Posterior vena cava (tissue), 2 donors: ENCODE measurements around the gene MGLL. TPM values are rescaled to one million over a fixed set of nuclear protein-coding genes. Genes with fewer than 3 reads are reported as not detected.

Source experiments
- DNase-seq: peaks from one replicate; pipeline ENCODE4 v3.0.0-alpha.2; 2020; ENCODE audit warnings: low spot score
- intact Hi-C, 2 donors: fragments of 100-400 bp; cut with DNase I; formaldehyde crosslinking; loops; one replicate each; pipeline versions ENCODE4 v1.14.1 to v1.14.2; 2022 to 2023
- total RNA-seq, 2 donors: library from RNA; stranded (reverse); fragmentation: NEBNext Ultra II Directional; extraction: Animal tissue kit (Norgen Biotek cat#: 25700); gene quantifications; one replicate each; pipeline ENCODE4 v1.2.1, GENCODE V29; 2021
- donor health status: DM: yes; HTN: yes; CAD: no.
- donor health status: DM: yes; HTN: yes; CAD: no.

The MGLL gene
- total RNA-seq, 2 donors from 2014 or later, result 107 to 216 TPM

DNA sequence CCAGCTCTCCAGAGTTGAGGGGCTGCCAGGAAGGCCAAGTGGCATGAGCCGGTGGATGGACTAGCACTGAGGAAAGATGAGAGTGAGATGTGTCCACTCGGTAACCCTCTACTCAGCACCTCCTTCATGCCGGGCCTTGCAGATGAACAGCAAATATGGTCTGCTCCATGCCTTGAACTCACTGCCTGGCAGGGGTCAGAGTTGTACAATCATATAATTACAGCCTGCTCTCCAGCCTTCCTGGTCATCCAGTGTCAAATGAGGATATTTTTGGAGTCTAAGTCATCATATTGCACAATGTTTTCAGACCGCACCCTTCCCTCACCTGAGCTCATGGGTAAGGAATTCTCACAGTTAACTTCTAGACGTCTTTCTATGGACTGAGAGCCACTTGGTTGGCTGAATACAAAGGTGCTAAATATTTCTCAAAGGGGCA lies 4.9 kb downstream of the MGLL start:
- no peak for DNase-seq
- intact Hi-C loops, result loop anchor here in 1 of 2 donors (5.0 kb wide), 1 partner anchor 120 kb away; no protein-coding TSS in a partner anchor

DNA sequence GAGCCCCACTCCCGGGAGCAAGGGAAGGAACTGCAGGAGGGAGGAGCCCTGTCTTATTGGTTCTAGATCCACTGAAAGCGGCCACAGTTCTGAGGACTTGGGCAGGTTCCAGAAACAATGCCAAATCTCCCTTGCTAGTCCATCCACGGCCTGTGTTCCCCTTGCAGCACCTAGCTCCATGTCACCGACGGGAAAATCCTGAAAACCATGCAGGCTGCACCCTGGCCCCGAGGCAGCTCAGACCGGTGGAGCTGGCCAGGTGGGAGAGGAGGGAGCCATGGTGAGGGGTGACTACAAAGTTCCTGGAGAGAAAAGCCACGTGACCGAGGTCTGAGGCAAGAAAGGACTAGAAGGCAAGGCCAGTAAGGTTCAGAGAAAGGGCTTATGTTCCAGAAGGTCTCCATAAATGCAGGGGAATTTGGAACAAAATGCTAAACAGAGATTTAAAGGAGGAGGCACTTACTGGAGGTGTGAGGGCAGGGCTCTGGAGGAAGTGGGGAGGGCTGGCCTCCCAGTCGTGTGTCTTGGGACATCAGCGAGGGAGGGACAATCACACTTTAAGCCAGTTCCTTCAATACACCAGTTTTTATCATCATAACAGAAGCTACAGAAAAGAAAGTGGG lies 5.4 kb downstream of the MGLL start:
- intact Hi-C loops, result loop anchor here in 1 of 2 donors (5.0 kb wide), 1 partner anchor 120 kb away; no protein-coding TSS in a partner anchor
- no peak for DNase-seq

DNA sequence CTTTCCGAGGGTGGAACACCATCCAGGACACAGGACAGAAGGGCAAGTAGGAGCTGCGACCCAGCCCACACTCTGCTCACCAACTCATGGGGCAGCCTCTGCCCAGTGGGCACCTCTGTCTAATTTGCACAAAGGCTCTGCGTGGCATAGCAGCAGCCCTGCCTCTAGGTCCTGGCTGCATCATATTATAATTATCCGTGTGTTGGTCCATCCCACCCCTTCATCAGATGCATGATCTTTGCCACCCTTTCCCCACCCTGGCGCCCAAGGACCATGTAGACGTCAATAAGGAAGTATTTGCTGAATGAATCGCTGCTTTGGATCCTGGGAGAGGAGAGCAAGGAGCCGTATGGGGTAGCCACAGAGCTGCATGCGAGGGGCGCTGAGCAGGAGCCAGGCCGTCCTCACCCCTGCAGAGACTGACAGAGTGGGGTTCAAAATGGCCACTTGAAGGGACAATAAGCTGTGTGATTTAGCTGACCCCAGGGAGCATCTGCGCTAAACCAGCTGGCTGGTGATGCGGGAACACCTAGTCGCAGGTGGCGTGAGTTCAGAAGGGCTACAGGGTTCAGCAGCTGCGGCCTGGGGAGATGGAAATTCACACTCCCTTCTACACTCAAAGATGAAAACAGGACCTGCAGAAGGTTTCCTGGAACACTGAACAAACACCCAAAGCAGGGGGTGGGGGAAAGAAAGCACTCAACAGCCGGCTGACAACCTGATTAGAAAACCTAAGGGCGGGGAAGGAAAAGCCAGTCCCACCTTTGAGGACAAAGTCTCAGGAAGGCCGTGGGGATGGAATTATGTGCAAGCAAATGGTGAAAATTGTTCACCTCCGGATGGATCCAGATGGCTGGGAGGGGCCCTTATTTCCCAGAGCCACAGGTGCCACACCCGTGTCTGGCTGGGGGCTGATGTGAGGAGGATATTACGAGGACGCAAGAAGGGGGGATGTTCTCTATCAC lies 6.4 kb downstream of the MGLL start:
- intact Hi-C loops, result loop anchor here in 1 of 2 donors (5.0 kb wide), 1 partner anchor 119 kb away; no protein-coding TSS in a partner anchor
- no peak for DNase-seq

DNA sequence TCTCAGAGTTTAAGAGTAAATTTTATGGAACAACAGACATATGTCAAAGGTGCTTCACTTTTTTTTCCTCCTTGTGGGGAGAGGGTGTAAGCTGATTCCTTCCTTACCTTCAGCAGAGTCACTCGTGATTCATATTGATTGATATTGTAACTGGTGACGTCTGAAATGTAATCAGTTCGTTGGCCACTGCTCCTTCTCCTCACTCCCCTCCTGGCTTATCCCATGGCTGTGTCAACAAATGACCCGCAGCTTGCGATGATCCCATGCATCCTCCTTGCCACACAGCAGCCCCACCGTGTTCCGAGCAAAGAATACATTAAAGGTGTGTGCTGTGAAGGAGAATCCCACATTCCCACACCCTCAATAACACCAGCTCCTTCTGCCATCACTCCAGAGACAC lies 7.3 kb downstream of the MGLL start:
- intact Hi-C loops, result loop anchor here in 1 of 2 donors (5.0 kb wide), 1 partner anchor 118 kb away; no protein-coding TSS in a partner anchor
- DNase-seq, result no peak

DNA sequence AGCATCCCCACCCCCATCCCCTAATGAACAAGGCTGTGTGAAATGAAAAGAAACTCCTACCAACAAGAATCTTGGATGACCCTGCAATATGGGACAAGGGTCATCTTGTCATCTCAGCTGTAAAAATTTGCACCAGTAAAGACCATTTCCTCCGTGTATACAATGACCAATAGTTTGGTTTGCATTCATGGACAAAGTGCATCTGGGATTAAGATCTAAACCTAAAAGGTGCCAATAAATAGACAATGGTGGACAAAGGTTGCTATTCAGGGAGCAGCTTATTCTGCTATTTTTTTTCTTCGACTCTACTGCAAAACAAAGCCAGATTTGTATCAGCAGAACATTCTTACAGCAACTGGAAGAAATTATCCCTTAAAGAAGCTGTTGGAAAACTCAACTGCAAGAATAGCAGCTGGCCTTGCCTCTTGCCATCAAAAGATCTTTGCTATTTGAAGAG lies 8.0 kb downstream of the MGLL start:
- DNase-seq, result no peak
- intact Hi-C loops, result no loop called here

DNA sequence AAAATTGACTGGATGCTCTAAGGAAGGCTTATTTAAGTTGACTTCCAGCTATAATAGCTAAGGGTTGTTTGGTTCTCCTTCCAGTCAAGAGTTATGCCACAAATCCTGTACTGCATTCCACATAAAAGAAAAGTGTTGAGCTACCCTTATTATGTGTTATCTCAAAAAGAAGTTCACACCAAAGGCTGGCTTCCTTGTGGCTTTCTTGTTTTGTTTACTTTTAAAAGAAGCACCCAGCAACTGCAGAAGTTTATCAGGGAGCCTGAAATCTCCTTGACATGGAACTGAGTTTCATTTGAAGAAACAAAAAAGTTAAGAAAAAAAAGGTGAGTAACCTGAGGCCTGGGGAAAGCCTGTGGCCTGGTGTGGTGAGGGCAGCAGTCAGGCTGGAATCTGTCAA lies 10.2 kb downstream of the MGLL start:
- intact Hi-C loops, result no loop called here
- no peak for DNase-seq

DNA sequence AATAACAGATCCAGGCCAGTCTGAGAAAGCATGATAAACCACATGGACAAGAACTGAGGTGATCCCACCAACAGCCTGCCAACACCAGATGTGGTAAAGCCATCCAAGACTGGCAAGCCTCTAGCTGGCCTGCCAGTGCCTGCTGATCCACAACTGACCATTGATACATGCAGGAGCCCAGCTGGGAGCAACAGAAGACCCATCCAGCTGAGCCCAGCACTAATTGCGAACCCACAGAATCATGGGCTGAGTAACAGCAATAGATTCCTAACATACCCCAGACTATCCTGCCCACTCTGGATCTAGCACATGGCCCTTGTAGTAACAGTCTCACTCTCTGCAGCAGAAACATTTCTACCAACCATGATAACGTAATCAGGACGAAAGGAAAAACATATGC lies 10.6 kb downstream of the MGLL start:
- intact Hi-C loops, result no loop called here
- DNase-seq, result no peak

DNA sequence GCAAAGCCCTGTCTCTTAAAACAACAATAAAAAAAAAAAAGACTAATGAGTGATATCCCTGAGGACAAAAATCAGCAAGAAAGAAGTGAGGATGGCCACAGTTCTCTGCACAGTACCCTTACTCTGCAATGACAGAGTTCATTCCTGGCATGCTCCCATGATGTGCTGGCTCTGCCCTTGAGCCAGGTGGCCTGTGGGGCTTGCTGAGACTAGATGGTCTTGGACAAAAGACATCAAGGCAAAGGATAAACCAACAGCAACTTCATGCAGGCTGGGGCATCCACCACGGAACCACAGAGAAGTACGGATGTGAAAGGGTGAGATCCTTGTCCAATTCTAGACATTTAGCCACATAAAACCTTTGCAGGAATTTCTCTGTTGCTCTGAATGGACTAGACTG lies 12.7 kb downstream of the MGLL start:
- DNase-seq, result no peak
- intact Hi-C loops, result no loop called here

DNA sequence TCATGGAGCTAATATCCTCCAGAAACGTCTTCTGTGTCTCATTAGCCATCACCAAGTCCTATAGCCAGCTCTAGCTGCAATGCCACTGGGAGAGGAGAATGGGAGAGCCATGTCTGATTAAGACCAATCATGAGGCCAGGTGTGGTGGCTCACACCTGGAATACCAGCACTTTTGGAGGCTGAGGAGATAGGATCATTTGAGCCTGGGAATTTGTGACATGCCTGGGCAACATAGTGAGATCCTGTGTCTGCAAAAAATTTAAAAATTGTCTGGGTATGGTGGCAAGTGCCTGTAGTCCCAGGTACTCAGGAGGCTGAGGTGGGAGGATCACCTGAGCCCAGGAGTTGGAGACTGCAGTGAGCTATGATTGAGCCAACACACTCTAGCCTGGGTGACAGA lies 13.1 kb downstream of the MGLL start:
- DNase-seq, result no peak

DNA sequence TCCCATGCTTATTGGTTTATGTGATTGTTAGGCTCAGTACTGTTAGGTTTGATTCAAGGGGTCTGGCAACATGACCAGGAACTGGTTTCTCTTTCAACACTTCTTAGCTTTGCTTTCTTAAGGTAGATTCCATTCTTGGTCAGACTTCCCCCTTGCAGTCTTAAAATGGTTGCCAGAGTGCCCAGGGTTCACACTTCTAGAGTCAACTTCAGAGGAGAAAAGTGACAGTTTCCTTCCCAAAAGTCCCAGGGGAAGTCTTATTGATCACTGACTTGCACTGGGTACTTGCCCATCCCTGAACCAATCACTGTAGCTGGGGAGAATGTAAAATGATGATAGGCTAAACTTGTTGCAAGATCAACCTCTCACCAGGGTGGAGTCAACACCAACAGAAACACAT lies 14.1 kb downstream of the MGLL start:
- DNase-seq, result no peak
- intact Hi-C loops, result no loop called here

More for the DNA sequence above, 13.1 kb downstream of the MGLL start:
- intact Hi-C loops, result no loop called here

DNA sequence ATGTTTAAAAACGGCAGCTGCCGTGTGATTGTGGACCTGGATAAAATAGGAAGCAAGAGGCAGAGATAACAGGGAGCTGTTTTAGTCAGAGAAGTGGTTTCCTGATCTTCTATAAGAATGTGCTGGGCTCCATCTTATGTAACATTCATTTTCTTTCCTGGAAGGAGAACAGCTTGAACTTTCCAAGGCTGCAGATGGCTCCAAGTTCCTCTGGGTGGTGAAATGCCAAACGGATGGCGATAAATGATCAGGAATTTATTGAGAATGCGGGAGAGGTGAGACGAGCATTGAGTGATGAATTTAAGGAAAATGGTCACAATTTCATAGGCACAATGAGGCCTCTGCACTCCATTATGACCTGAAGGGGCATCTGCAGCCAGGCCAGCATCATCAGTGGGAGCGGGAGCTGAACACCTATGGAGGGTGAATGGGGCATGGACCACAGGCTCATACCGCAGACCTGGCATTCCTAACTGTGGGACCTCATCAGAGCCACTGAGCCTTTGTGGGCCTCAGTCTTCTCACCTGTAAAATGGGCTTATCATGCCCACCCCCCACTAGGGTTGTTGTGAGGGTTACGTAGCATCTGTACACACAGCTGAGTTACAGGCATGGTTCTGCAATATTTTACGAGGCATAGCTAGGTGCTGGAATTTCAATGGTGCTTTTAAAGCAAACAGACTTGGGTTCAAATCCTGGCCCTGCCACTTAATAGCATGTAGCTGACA lies 17.1 kb downstream of the MGLL start:
- intact Hi-C loops, result no loop called here
- no peak for DNase-seq

DNA sequence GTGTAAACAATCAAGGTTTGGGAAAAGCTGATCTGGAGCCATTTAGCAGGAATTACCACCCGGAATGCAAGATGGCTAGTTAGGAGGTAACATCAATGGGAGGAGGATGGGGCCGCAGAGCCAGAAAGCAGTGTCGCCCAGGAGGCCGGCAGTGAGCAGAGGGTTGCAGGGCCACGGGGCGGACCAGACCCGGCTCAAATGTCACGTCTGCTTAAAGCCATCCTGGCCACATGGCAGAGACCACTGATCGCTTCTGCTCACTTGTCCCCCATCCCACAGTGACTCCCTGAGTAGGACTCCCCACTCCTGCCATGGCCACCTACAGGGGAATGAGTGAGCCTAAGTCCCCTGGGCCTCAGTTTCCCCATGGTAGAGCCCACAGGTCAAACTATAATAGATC lies 18.2 kb downstream of the MGLL start:
- intact Hi-C loops, result no loop called here
- no peak for DNase-seq

DNA sequence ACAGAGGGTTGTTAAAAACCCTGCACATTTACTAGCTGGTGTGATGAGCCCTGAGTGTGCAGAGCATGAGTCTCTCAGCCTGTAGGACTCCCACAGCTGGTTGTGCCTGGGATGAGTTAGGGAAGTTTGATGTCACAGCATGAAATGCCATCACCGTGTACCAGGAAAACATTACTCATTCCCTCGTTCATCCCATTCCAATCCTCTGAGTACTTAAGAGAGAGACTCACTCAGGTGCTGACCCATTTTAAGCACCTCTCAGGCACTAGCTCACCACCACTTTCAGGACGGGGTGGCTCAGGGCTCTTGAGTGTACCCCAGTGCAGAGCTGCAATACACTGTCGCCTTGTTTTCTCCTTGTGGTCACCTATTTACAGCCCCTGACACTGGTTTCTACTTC lies 18.7 kb downstream of the MGLL start:
- intact Hi-C loops, result no loop called here

DNA sequence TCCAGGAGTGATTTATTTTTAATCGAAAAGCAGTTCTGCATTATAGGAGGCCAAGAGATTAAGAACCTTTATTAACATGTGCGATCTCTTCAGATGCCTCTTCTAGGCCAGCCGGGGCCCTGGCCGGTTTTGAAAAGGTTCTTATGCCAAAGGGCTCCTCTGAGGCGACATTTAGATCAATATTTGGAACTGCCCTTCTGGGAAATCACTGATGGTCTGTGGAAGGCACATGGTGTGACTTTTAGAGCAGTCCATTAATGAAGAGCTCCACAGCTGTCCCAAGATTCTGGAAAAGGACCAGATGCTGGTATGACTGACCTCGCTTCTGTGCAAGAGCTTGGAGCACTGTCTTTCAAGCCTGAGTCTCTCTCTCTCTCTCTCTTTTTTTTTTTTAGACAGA lies 19.7 kb downstream of the MGLL start:
- intact Hi-C loops, result no loop called here

More for the DNA sequence above, 18.7 kb downstream of the MGLL start:
- no peak for DNase-seq

DNA sequence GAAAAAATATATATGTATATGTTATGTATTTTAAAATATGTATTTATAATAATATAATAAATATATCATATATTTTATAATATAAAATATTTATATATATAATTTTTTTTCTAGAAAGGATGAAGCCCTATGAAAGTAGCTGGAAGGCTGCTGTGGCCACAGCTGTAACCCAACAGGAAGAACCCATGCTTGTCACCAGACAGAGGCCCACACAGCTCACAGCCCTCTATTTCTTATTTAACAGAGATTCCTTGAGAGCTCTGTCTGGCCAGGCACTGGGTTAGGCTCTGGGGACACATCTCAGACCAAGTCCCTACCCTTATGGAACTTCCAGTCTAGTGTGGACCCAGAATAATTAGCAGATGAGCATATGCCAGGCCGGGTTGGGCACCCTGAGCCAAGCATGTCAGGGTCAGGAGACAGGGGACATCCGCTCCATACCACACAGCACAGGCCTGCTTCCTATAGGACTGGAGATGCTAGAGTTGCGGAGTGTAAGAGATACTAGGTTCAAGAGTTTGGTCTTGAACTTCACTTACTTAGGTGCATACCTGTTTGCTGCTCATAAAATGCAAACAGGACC lies 20.5 kb downstream of the MGLL start:
- intact Hi-C loops, result no loop called here
- no peak for DNase-seq

More for the DNA sequence above, 19.7 kb downstream of the MGLL start:
- DNase-seq, result no peak

DNA sequence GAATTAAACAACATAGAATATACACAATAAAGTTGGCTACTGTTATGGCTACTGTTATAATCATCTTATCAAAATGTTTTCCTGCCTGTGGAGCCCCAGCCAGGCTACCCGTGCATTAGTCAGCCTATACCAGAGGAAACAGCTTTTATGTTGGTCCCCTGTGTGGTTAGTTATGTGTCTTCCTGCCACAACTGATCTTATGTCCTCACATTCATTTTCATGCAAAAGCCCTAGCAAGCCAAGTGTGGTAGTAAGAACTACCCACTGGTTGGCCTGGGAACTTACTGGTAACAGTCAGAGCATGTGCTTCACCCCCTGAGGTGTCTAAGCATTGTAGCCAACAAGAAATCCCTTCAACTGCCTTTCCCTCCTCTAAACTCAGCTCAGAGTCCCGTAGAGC lies 21.8 kb downstream of the MGLL start:
- intact Hi-C loops, result no loop called here
- DNase-seq, result no peak

DNA sequence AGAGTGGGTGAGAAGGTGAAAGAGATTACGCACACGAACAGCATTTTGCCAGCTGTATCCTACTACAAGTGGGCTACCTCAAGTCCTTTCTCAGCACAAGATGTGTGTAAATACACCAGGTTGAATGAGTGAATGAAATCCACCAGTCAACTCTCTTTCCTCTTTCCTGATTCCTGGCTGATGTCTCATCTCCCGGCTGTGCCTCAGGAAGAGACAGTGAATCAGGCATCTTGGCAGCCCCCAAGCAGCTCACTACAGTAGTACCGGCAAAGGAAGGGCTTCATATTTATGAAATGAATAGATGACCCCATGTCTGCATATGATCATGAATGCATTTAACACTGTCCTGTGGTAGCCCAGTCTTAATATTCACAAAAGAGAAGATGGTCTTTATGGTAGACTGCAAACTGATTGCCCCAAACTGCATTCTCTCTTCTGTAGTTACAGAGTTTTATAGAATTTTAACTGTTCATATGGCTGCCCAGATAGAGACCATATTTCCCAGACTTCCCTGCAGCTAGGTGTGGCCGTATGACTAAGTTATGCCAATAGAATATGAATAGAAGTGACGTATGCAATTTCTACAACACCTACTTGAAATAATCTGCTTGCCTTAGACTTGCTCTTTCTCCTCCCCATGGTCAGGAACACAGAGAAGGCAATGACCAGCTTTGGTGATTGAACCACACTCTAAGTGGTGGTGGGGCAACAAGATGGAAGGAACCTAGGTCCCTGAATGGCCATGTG lies 22.7 kb downstream of the MGLL start:
- no peak for DNase-seq
- intact Hi-C loops, result no loop called here

DNA sequence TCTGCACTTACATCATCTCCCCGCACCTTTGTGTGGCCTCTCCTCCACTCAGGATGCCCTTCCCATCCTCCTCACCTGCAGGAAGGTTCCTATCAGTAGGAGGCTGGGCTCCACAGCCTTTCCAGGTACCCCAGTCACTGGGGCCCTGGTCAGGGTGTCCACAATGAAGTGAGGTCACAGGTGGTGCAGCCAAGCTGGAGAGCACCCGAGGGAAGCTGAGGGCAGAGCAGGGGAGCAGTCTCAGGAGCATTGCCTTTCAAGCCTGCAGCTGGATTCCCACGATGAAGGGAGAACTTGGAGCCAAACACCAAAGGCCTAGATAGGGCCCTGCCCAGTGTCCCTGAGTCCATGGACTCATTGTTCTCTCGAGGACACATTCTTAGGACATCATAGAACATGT lies 23.6 kb downstream of the MGLL start:
- DNase-seq, result no peak

DNA sequence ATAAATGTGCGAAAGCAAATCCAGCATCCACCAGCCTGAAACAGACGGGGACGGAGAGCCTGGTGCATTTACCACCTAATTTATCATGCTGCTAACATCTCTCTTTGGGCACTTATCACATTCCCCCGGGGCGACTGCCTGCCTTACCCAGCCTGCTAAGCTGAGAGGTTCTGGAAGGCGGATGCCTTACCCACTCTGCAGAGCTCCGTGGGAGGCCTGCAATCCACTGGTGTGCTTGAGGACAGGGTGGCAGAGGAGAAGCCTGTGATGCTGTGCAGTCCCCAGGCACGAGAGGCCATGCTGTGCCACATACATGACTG lies 25.5 kb downstream of the MGLL start:
- intact Hi-C loops, result no loop called here
- DNase-seq, result no peak

More for the DNA sequence above, 23.6 kb downstream of the MGLL start:
- intact Hi-C loops, result no loop called here
